IMR-90 (cell line): ENCODE results near the gene KRTAP7-1. TPM values are rescaled to one million over a fixed set of nuclear protein-coding genes. Genes with fewer than 3 reads are reported as not detected.

Source experiments
- ATAC-seq: fragments of 200-7000 bp; cut with Tn5 transposase; 2 replicates; pipeline ENCODE4 v1.9.1; 2020; ENCODE audit warnings: low read depth, mild to moderate bottlenecking, moderate library complexity
- Bru-seq: library from RNA; stranded (reverse); fragments of 400-500 nt; gene quantifications from one replicate; lab custom pipeline; 2021; lab: Mats Ljungman, UMichigan
- BruChase-seq, 2 experiments: library from RNA; stranded (reverse); fragments of 400-500 nt; gene quantifications; one replicate each; lab custom pipeline; 2021; lab: Mats Ljungman, UMichigan
- BruUV-seq: library from RNA; stranded (reverse); fragments of 400-500 nt; replicated peaks from 2 replicates; lab custom pipeline; 2021; lab: Mats Ljungman, UMichigan
- CTCF ChIA-PET: fragments of 300-600 bp; formaldehyde crosslinking; extraction: SDS; loops from one replicate; lab custom pipeline; 2021; ENCODE audit warnings: antibody characterized with exemption; lab: Yijun Ruan, JAX
- POLR2A ChIA-PET: fragments of 300-600 bp; sonication (Branson Sonifier 250); formaldehyde crosslinking; loops from one replicate; lab custom pipeline; 2022; ENCODE audit warnings: antibody characterized with exemption; ENCODE audit not compliant: unreplicated experiment; lab: Charles Lee
- DNase-seq: peaks from one replicate; pipeline ENCODE4 v3.0.0; 2013
- H2AFZ ChIP-seq: replicated peaks from 2 replicates; pipeline ENCODE3; 2013; ENCODE audit warnings: low read length, mild to moderate bottlenecking; ENCODE audit not compliant: poor library complexity
- H2AK5ac ChIP-seq: 2 replicates; pipeline ENCODE4 v1.6.1; 2013; ENCODE audit warnings: low read depth, low read length, inconsistent platforms
- H2AK9ac ChIP-seq: replicated peaks from 2 replicates; pipeline ENCODE3; 2013; ENCODE audit warnings: mild to moderate bottlenecking, low read depth, low read length, moderate library complexity; ENCODE audit not compliant: poor library complexity
- H2BK120ac ChIP-seq: 2 replicates; pipeline ENCODE4 v1.6.1; 2013; ENCODE audit warnings: low read depth, low read length, inconsistent platforms
- H2BK15ac ChIP-seq: 3 replicates; pipeline ENCODE4 v1.6.1; 2013; ENCODE audit warnings: low read depth, low read length, inconsistent platforms
- H2BK20ac ChIP-seq: 2 replicates; pipeline ENCODE4 v1.6.1; 2013; ENCODE audit warnings: low read depth, mild to moderate bottlenecking, inconsistent platforms, low read length, moderate library complexity
- H2BK5ac ChIP-seq: 2 replicates; pipeline ENCODE4 v1.6.1; 2013; ENCODE audit warnings: mild to moderate bottlenecking, low read depth, low read length, inconsistent platforms; ENCODE audit not compliant: poor library complexity, severe bottlenecking
- H3K14ac ChIP-seq: replicated peaks from 2 replicates; pipeline ENCODE4 v1.6.1; 2013; ENCODE audit warnings: low read depth, low read length, inconsistent platforms
- H3K18ac ChIP-seq: 2 replicates; pipeline ENCODE4 v1.6.1; 2013; ENCODE audit warnings: low read depth, low read length, control low read depth
- H3K23ac ChIP-seq: 2 replicates; pipeline ENCODE4 v1.6.1; 2013; ENCODE audit warnings: low read depth, low read length, inconsistent platforms
- H3K27ac ChIP-seq: 2 replicates; pipeline ENCODE4 v1.5.1; 2013; ENCODE audit warnings: mild to moderate bottlenecking, control low read depth, low read length; ENCODE audit not compliant: insufficient read depth
- H3K27me3 ChIP-seq: 2 replicates; pipeline ENCODE4 v1.6.1; 2013; ENCODE audit warnings: low read length; ENCODE audit not compliant: control insufficient read depth, insufficient read depth
- H3K36me3 ChIP-seq: 2 replicates; pipeline ENCODE4 v1.6.1; 2013; ENCODE audit warnings: low read length, mixed read lengths; ENCODE audit not compliant: control insufficient read depth, insufficient read depth
- H3K4ac ChIP-seq: 2 replicates; pipeline ENCODE4 v1.6.1; 2013; ENCODE audit warnings: low read depth, low read length, inconsistent platforms
- H3K4me1 ChIP-seq: 2 replicates; pipeline ENCODE4 v1.6.1; 2013; ENCODE audit warnings: low read length, mixed read lengths; ENCODE audit not compliant: control insufficient read depth, insufficient read depth
- H3K4me2 ChIP-seq: 2 replicates; pipeline ENCODE4 v1.6.1; 2013; ENCODE audit warnings: low read depth, mild to moderate bottlenecking, control low read depth, low read length, moderate library complexity
- H3K4me3 ChIP-seq: 2 replicates; pipeline ENCODE4 v1.5.1; 2013; ENCODE audit warnings: low read depth, mild to moderate bottlenecking, control low read depth, low read length, moderate library complexity; ENCODE audit not compliant: insufficient read depth
- H3K56ac ChIP-seq: 2 replicates; pipeline ENCODE4 v1.6.1; 2013; ENCODE audit warnings: low read length, inconsistent platforms; ENCODE audit not compliant: insufficient read depth; ENCODE audit errors: extremely low read depth
- H3K79me1 ChIP-seq, 2 experiments: 2 replicates each; pipeline ENCODE4 v1.6.1; 2013; ENCODE audit warnings: low read length in 2 of 2, inconsistent platforms in 1 of 2, low read depth in 1 of 2
- H3K9ac ChIP-seq: 2 replicates; pipeline ENCODE4 v1.6.1; 2013; ENCODE audit warnings: low read depth, low read length, control low read depth
- H3K9me1 ChIP-seq: 2 replicates; pipeline ENCODE4 v1.6.1; 2013; ENCODE audit warnings: low read length, inconsistent platforms; ENCODE audit not compliant: insufficient read depth
- H3K9me3 ChIP-seq: 2 replicates; pipeline ENCODE4 v1.6.1; 2013; ENCODE audit warnings: low read length; ENCODE audit not compliant: control insufficient read depth, insufficient read depth
- H4K20me1 ChIP-seq: 2 replicates; pipeline ENCODE4 v1.6.1; 2013; ENCODE audit warnings: low read length, inconsistent platforms; ENCODE audit not compliant: insufficient read depth
- H4K5ac ChIP-seq: 2 replicates; pipeline ENCODE4 v1.6.1; 2013; ENCODE audit warnings: mild to moderate bottlenecking, low read depth, low read length, control low read depth
- H4K8ac ChIP-seq, 2 experiments: 2 replicates each; pipeline ENCODE4 v1.6.1; 2013; ENCODE audit warnings: low read depth in 2 of 2, low read length in 2 of 2, control low read depth in 1 of 2, inconsistent platforms in 1 of 2
- H4K91ac ChIP-seq: 2 replicates; pipeline ENCODE4 v1.6.1; 2013; ENCODE audit warnings: low read depth, low read length, inconsistent platforms; ENCODE audit not compliant: insufficient read depth
- CEBPB ChIP-seq: IDR thresholded peaks from 2 replicates; pipeline ENCODE4 v1.6.1; 2012; ENCODE audit warnings: low read depth, low read length, improper control_type of control experiment
- CHD1 ChIP-seq: IDR thresholded peaks from 2 replicates; pipeline ENCODE4 v1.6.1; 2012; ENCODE audit warnings: low read depth, low read length, improper control_type of control experiment
- ELK1 ChIP-seq: fragments of 150-350 bp; IDR thresholded peaks from 2 replicates; pipeline ENCODE4 v1.6.1; 2016; ENCODE audit warnings: low read depth, mild to moderate bottlenecking, low read length, moderate library complexity, borderline replicate concordance
- FOS ChIP-seq: fragments of 150-350 bp; IDR thresholded peaks from 2 replicates; pipeline ENCODE4 v1.6.1; 2016; ENCODE audit warnings: low read depth, low read length
- MAFK ChIP-seq: IDR thresholded peaks from 2 replicates; pipeline ENCODE4 v1.6.1; 2012; ENCODE audit warnings: low read depth, low read length, improper control_type of control experiment
- MAZ ChIP-seq: IDR thresholded peaks from 2 replicates; pipeline ENCODE4 v1.6.1; 2012; ENCODE audit warnings: low read depth, mild to moderate bottlenecking, low read length, improper control_type of control experiment, moderate library complexity, borderline replicate concordance
- NFE2L2 ChIP-seq: fragments of 150-350 bp; IDR thresholded peaks from 2 replicates; pipeline ENCODE4 v1.6.1; 2016; ENCODE audit warnings: low read depth, mild to moderate bottlenecking, low read length
- POLR2A ChIP-seq: IDR thresholded peaks from 2 replicates; pipeline ENCODE4 v1.6.1; 2012; ENCODE audit warnings: mild to moderate bottlenecking, low read depth, low read length
- RAD21 ChIP-seq: IDR thresholded peaks from 2 replicates; pipeline ENCODE4 v1.6.1; 2012; ENCODE audit warnings: low read length, improper control_type of control experiment
- USF2 ChIP-seq: fragments of 150-350 bp; IDR thresholded peaks from 2 replicates; pipeline ENCODE4 v1.6.1; 2017; ENCODE audit warnings: mild to moderate bottlenecking, antibody characterized with exemption, low read length, low read depth
- WGBS, 2 experiments: methylation state at CpG; one replicate each; pipeline versions ENCODE4 v1.1.5 to v1.1.7; 2013; ENCODE audit warnings: missing lambda C conversion rate in 2 of 2; ENCODE audit not compliant: insufficient read length in 1 of 2; ENCODE audit errors: extremely low coverage in 2 of 2; 5-methylcytosine and 5-hydroxymethylcytosine counted together
- dilution Hi-C: fragments of 300-500 bp; cut with HindIII; formaldehyde crosslinking; loops from one replicate; pipeline ENCODE4 v1.14.3; 2018; ENCODE audit warnings: low sequenced_read_pairs; ENCODE audit not compliant: unreplicated experiment
- in situ Hi-C: fragments of 300-500 bp; cut with MboI; formaldehyde crosslinking; loops from 3 replicates; pipeline ENCODE4 v1.14.3; 2019; ENCODE audit warnings: low sequenced_read_pairs, inconsistent platforms, mixed read lengths
- intact Hi-C: fragments of 100-400 bp; cut with micrococcal nuclease; formaldehyde crosslinking; loops from 2 replicates; pipeline ENCODE4 v1.10.0; 2022
- long read RNA-seq: library from polyadenylated mRNA; unstranded; transcript quantifications from one replicate; pipeline ENCODE4 v2.0.0, GENCODE V29; 2021; ENCODE audit not compliant: unreplicated experiment
- polyA plus RNA-seq, 3 experiments: library from polyadenylated mRNA; depleted of rRNA; stranded (reverse); fragments of >200 nt; gene quantifications; 2 replicates each; pipeline ENCODE4 v1.2.3, GENCODE V29; 2012; ENCODE audit warnings: low replicate concordance in 1 of 3
- total RNA-seq: library from RNA; depleted of rRNA; stranded (reverse); fragments of >200 nt; gene quantifications from 2 replicates; pipeline ENCODE4 v1.2.3, GENCODE V29; 2012; rRNA removed
- TF ChIP-seq, protein P1 (sequence below): conservative IDR thresholded peaks from 2 replicates; pipeline ENCODE4 v1.5.1; 2012; ENCODE audit warnings: mild to moderate bottlenecking, low read depth, low read length, improper control_type of control experiment

KRTAP7-1 gene
- not detected in 2 replicates for total RNA-seq
- not detected in 2 replicates for polyA plus RNA-seq (2012; rRNA removed)
- not detected in 2 replicates for polyA plus RNA-seq (2012; cell fraction: cytosol; rRNA removed)
- polyA plus RNA-seq (2012; cell fraction: nucleus; rRNA removed; ENCODE audit: low replicate concordance), result not detected in 2 replicates
- Bru-seq, nascent RNA, result not detected
- BruChase-seq, experiment 1, labeled RNA remaining after a 6-hour chase, result not detected
- BruChase-seq, experiment 2, labeled RNA remaining after a 2-hour chase, result not detected
- long read RNA-seq, result 0 reads

DNA sequence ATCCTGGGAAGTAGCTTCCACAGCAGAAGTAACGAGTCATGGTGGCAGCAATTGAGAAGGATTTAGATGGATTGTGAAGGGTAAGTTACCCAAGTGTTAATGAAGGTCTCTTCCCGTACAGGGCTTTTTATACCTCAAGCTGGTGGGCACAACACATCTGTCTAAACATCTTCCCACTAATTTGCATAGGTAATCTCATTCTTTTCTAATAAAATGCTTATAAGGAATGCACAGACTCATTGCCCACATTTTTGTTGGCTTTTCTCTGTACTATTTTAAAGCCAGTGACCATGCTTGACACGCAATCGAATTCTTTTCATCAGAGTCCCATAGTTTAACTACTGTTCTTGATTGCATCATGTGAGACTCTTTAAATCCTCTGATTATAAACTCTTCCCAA lies at the start of gene KRTAP7-1:
TSS of gene KRTAP7-1 (minus strand) at position 101 of the 400 bp plus-strand sequence. CDS start at position 40, 61 bp downstream.
- no peak for DNase-seq
- no TSS peak for BruUV-seq
- WGBS, 2 experiments, result 40% methylated on average over 1 of the region's 4 CpGs; no CpG with 5 or more reads in 1 of the 2 experiments
- POLR2A ChIA-PET, result no interaction called here
- Histone ChIP-seq H3K4me2 (no peak within 1 kb of the TSS), H3K4me3 (no peak within 1 kb of the TSS), H3K79me1 (no peaks in the 10 kb centered on the region), H3K18ac (no peak within 1 kb of the TSS), H3K27me3 (no peaks in the 10 kb centered on the region), H2BK15ac (no peak within 1 kb of the TSS), H4K91ac (no peak within 1 kb of the TSS), H3K4me1 (no peaks in the 10 kb centered on the region), H3K36me3 (no peaks in the 10 kb centered on the region), H3K14ac (no peak within 1 kb of the TSS), H2BK20ac (no peak within 1 kb of the TSS), H3K56ac (no peak within 1 kb of the TSS), H3K27ac (no peak within 1 kb of the TSS), H4K8ac (no peak within 1 kb of the TSS), H2BK5ac (no peak within 1 kb of the TSS), H3K23ac (no peak within 1 kb of the TSS), H4K20me1 (no peaks in the 10 kb centered on the region), H3K4ac (no peak within 1 kb of the TSS), H2AK5ac (no peak within 1 kb of the TSS), H3K9ac (no peak within 1 kb of the TSS), H3K9me3 (peaks cover 6% of the 10 kb centered on the region), H2AFZ (no peak within 1 kb of the TSS), H3K9me1 (no peaks in the 10 kb centered on the region), H2BK120ac (no peak within 1 kb of the TSS), H2AK9ac (no peak within 1 kb of the TSS), H4K5ac (no peak within 1 kb of the TSS)
- TF ChIP-seq, protein P1, sequence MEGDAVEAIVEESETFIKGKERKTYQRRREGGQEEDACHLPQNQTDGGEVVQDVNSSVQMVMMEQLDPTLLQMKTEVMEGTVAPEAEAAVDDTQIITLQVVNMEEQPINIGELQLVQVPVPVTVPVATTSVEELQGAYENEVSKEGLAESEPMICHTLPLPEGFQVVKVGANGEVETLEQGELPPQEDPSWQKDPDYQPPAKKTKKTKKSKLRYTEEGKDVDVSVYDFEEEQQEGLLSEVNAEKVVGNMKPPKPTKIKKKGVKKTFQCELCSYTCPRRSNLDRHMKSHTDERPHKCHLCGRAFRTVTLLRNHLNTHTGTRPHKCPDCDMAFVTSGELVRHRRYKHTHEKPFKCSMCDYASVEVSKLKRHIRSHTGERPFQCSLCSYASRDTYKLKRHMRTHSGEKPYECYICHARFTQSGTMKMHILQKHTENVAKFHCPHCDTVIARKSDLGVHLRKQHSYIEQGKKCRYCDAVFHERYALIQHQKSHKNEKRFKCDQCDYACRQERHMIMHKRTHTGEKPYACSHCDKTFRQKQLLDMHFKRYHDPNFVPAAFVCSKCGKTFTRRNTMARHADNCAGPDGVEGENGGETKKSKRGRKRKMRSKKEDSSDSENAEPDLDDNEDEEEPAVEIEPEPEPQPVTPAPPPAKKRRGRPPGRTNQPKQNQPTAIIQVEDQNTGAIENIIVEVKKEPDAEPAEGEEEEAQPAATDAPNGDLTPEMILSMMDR, result no peak
- TF ChIP-seq MAZ (no peak), FOS (no peak), RAD21 (no peak), ELK1 (no peak), CEBPB (no peak), USF2 (no peak), NFE2L2 (no peak), POLR2A (no peak), CHD1 (no peak), MAFK (no peak)
- dilution Hi-C loops, result no loop called here
- intact Hi-C loops, result loop anchor here (5.0 kb wide), 1 partner anchor 258 kb away; no protein-coding TSS in a partner anchor
- CTCF ChIA-PET, result no interaction called here
- in situ Hi-C loops, result no loop called here
- ATAC-seq, result no peak
